K562 (cell line): Measurements from ENCODE around the gene MLX.

Experiments used
- CHD2 ChIP-seq: IDR thresholded peaks from 2 replicates; pipeline ENCODE4 v1.6.1; 2011; ENCODE audit warnings: low read depth, low read length
- HDAC1 ChIP-seq, 2 experiments: fragments of 450-650 bp; IDR thresholded peaks; 2 replicates each; pipeline ENCODE4 v1.6.1; 2016 to 2017; ENCODE audit warnings: inconsistent platforms in 1 of 2, mild to moderate bottlenecking in 1 of 2, moderate library complexity in 1 of 2
- ZSCAN29 ChIP-seq: fragments of 450-650 bp; IDR thresholded peaks from 2 replicates; pipeline ENCODE4 v1.6.1; 2017

DNA sequence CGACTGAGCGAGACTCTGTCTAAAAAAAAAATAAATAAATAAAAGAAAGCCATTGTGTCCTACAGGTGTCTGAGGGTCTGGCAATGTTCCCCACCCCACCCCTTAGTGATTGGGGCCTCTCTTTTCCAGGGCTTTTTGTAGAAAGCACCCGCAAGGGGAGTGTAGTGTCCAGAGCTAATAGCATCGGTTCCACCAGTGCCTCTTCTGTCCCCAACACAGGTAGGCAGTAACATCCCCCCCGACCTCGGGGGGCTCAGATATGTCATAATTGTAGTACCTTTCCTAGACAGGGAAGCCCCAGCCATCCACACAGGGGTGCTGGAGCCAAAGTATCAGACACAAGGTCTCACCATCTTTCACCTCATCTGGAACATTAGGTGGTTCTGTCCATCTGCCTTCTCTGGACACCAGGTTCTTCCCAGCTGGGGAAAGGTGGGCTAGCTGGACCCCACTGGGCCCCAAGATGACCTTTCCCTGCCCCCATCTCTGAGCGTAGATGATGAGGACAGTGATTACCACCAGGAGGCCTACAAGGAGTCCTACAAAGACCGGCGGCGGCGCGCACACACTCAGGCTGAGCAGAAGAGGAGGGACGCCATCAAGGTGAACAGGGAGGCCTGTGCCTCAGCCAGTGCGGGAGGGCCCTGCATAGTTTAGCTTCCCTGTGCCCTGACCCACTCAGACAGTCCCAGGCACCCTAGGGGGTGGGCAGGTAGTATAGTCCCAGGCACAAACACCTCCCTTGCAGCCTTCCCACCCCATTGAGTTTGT is 1.6 kb downstream of the MLX start:
- TF ChIP-seq ZSCAN29 (no peak), CHD2 (no peak), HDAC1 (IDR thresholded peaks at IDR 0.05) (no peak)
